Epidermal melanocyte (primary cell): Measurements from ENCODE around the gene CNIH3.
"Not testable (repeated sequence)": the region's sequence is repeated elsewhere in the genome, so short reads cannot be mapped to it uniquely, and the experiment has no call there.

ENCODE experiments used
- DNase-seq: peaks from one replicate; pipeline ENCODE4 v3.0.0; 2011; ENCODE audit warnings: low spot score; ENCODE audit not compliant: insufficient read length

CNIH3 gene

DNA sequence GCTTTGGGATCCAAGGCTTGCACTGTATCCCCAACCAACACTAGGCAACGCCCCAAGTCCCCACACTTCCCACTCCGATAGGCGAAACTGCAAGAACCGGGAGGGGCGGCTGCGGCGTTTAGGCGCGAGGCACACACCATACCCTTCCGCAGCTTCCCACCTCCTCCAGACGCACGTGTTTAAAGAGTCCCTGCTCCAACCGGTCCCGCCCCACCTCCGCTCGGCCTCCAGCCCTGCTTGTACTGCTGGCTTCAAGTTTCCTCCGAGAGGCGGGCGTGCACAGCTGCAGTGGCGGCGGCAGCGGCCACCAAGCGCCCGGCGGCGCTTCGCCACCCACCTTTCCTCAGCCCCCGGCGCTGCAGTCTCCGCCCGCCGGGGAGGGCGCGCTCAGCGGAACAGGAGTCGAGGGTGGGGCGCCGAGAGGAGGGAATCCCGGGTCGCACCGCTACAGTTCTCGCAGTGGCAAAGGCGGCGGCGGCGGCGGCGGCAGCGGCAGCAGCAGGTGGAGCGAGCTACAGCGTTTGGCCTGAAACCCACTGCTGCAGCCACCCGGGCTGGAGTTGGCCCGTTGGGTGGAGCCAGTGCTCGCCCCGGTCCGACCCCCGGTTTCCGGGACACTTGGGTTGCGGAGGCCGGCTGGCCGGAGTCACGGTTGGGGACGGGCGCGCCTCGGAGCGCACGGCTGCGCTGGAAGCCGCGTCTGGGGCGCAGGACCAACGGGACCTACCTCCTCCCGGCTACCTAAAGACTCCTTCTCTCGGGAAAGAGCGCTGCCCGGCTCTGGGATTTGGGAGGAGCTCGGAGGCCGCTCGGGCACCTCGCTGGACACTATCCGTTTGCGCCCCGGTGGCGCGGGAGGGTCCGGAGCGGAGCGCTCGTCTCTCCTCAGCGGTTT lies at the start of gene CNIH3:
Gene CNIH3, plus strand, starts transcription at position 457 of the 895 bp plus-strand sequence. CDS start 858 bp downstream, outside the sequence.
- DNase-seq = no peak

DNA sequence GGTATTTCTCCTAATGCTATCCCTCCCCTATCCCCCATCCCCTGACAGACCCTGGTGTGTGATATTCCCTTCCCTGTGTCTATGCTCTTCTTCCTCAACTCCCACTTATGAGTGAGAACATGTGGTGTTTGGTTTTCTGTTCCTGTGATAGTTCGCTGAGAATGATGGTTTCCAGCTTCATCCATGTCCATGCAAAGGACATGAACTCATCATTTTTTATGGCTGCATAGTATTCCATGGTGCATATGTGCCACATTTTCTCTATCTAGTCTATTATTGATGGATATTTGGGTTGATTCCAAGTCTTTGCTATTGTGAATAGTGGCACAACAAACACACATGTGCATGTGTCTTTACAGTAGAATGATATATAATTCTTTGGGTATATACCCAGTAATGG lies 49.6 kb upstream of the CNIH3 start:
- not testable (repeated sequence) for DNase-seq

DNA sequence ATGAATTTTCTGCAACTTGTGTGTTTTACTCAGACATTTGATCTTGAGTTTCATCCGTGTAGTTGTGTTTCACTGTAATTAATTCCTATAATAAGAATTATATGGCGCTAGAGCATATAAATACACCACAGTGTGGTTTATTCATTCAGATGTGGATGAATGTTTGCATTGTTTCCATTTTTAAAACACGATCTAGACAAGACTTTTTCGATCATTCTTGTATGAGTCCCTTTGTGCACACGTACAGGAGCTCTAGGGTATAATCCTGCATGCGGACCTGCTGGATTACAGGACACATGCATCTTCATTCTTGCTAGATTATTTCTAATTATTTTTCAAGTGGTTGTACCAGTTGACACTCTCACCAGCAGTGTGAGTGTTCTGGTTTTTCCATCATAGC lies 46.8 kb upstream of the CNIH3 start:
- no peak for DNase-seq

GRCh38 chr1:224571975-224572374 lies 44.1 kb upstream of the CNIH3 start:
- not testable (repeated sequence) for DNase-seq

GRCh38 chr1:224579526-224579925 lies 36.6 kb upstream of the CNIH3 start:
- peak; percentile 59 for DNase-seq

DNA sequence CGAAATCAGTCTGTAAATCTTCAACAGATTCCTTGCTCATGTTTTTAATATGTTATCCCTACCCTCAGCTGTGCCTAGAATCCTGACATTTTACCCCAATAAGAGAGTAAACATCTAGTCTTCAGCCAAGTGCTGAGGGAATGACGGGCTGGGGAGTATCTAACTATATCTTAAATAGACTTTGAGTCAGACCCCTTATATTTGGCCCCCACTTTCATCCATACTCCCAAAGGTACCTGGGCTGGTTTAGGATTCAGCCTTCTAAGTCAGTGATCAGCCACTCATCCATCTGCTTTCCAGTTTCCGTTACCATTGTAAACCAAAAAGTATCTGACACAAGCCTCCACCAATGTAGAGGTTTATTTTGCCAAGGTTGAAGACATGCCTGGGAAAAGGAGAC lies 36.1 kb upstream of the CNIH3 start:
- DNase-seq = no peak

DNA sequence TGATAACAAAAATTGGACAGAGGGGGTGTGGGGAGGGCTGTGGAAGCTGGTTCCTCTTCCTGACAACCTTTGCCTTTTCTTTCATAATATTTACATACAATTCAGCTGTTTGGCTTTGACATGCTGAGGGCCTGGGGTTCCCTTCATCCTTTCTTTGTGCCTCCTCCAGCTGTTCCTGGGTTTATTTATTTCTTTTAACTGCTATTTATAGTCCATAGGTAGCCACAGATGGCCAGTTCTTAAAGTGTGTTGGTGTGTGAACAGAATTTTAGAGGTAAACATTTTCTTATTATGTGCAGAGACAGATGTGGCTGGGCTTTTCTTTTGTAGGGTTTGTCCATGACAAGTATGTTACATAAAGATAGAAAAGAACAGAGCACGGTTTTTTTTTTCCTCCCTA lies 34.1 kb upstream of the CNIH3 start:
- no peak for DNase-seq

GRCh38 chr1:224583774-224584173 lies 32.3 kb upstream of the CNIH3 start:
- no peak for DNase-seq

- DNase-seq = no peak
These were observed 31.1 kb upstream of the CNIH3 start for GRCh38 chr1:224585051-224585450.

DNA sequence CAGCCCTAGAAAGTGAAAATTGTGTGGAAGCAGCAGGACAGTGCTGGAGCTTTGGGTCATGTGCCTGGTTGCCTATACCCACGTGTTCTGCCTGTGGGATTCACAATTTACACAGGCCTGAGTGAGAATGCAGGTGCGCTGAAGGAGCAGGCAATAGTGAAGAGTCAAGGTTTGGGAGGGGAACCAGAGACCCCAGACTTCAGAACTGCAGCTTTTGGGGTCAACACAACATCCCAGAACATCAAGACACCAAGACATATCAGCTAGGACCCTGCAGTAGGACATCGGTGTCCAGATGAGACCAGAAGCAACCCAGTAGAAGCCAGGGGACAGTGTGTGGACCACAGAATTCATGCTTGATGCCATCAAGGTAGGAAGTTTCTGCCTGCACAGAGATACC lies 29.1 kb upstream of the CNIH3 start:
- no peak for DNase-seq

- no peak for DNase-seq
These were observed 27.6 kb upstream of the CNIH3 start for GRCh38 chr1:224588515-224588914.

- DNase-seq = no peak
These were observed 27.1 kb upstream of the CNIH3 start for GRCh38 chr1:224589006-224589405.

- no peak for DNase-seq
These were observed 24.8 kb upstream of the CNIH3 start for GRCh38 chr1:224591326-224591725.

DNA sequence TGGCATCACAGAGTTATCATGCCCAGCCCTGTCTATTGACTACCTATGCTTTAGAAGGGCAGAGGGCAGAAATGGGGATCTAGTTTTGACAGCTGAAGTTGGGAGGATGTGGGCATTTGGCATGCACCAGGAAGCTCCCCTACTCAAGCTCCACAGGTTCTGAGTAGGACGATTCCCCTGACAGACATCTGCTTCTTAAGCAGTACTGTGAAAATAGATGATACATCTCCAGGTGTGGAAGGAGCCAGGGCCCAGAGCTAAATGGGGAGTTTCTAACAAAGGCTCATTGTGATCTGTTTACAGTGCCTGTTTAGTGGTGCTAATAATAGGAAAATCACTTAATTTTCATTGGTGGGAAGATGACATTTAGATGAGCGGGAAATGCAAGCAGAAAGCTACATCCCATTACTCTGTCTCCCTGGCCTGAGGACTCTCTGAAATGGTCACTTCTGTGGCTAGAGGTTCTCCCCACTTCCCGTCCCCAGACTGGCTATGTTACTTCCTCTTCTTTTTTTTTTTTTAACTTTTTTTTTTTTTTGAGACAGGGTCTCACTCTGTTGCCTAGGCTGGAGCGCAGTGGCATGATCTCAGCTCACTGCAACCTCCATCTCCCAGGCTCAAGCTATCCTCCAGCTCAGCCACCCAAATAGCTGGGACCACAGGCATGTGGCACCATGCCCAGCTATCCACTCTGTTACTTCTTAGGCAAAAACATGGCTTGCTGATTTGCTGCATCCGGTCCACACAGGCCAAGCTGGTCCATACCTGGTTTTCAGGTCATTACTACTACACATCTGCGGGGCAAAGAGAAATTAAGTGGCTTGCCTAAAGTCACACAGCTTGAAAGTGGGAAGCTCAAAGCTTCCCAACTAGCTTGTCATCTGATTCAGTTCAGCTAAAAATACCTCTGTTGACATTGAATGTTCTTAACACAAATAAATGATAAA lies 23.2 kb upstream of the CNIH3 start:
- peak; percentile 60 for DNase-seq

DNA sequence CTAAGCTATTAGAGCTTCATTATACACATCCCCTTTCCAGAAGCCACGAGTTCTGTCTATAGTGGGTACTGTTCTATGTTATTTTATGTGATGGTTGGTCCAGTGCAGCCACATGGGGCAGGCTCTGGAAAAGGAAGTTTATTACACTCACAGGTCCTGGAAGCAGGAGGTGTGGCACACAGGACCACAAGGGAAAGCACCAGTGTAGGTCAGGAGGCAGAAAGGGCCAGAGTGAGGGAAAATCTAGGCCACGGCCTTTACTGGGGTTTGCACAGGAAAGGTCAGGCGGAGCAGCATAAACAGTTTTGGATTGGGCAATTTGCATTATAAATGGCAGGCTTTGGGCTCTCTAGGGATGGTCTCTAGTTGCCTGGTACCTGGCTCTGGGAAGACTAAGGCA lies 21.8 kb upstream of the CNIH3 start:
- DNase-seq = no peak

- DNase-seq = no peak
These were observed 21.3 kb upstream of the CNIH3 start for GRCh38 chr1:224594851-224595250.

DNA sequence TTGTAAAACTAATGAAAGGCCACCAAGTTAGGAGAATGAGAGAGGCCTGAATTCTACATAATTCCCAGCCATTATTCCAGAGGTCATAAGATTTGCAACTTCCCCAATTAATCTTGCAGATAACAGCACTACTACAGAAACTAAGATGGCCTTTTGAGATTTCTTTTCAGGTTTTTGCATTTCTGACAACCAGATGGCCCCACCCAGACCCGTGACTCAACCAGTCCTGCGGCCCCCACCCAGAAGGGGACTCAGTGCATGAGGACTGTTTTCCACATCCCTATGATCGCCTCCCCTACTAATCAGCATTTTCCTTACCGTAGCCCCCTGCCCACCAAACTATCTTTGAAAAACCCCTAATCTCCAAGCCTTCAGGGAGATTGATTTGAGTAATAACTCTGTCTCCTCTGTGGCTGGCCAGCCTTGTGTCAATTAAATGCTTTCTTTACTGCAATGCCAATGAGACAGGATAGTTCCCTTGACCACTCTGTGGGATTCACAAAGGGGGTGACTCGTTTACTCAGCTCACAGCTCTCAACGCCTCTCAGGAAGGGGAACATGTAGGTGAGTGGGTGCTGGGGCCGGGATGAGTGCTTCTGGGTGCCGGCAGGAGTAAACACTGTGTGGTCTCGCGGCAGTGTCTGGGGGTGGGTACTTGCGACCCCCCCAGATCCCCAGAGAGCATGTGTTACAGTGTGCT lies 10.5 kb upstream of the CNIH3 start:
- DNase-seq = no peak

DNA sequence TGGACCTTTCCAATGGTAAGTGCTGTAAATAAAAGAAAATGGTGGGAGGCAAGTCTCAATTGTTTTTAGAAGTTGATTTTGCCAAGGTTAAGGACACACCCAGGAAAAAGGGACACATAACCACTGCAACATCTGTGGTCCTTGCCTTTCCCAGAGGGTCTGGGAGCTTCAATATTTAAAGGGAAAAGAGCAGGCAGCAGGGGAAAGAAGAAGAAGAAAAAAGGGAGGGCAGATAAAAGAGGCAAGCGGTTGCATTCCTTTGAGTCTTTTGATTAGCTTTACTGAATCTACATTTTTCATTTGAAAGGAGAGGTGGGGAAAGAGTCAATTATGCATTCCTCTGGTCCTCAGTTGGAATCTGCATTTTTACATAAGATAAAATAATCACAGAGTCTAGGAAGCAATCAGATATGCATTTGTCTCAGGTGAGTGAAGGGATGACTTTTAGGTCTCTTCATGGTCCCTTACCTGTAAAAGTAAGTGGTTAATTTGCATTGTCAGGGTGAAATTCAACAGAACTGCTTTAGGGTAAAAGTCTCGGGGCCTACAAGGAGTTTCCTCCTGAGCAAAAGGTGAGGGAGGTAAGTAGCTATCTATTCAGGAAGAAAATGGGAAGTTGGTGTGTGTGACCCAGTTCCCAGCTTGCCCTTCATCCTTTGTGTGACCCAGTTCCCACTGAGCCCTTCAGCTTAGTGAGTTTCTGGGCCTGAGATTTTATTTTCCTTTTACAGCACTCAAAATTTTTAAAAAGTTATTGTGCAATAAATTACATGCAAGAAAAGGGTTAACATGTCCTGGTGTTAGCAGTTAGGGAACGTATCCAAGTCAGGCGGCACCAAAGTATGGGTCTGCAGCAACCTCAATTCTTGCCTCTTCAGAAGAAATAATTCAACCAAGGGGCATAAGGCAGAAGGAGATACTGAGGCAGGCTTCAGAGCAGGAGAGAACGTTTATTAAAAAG lies 8.6 kb upstream of the CNIH3 start:
- DNase-seq = no peak

GRCh38 chr1:224609333-224609732 lies 6.8 kb upstream of the CNIH3 start:
- DNase-seq = no peak

GRCh38 chr1:224612246-224612645 lies 3.9 kb upstream of the CNIH3 start:
- DNase-seq = no peak
